ENCODE measurements around the gene HRNR. TPM values are rescaled to one million over a fixed set of nuclear protein-coding genes. Genes with fewer than 3 reads are reported as not detected.
"Not testable (repeated sequence)": the region's sequence is repeated elsewhere in the genome, so short reads cannot be mapped to it uniquely, and the experiment has no call there.

The HRNR gene
- total and polyA plus RNA-seq, 2 experiments from 2014 or later: not detected

GRCh38 chr1:152220166-152221163 lies 3.5 kb downstream of the HRNR start:
- 85% methylated on average over 30 of the region's 30 CpGs for WGBS (ENCODE audit: low lambda C conversion rate, missing lambda C conversion rate)
- no peak for DNase-seq (ENCODE audit: low spot score)
- Histone ChIP-seq H3K9me3 (ENCODE audit: low read depth) (no peaks in the 10 kb centered on the region), H2AFZ (no peak overlapping the region), H3K9me2 (replicated peaks; ENCODE audit: insufficient read depth) (no peaks in the 10 kb centered on the region), H3K36me3 (replicated peaks; ENCODE audit: insufficient read depth, low read depth) (no peaks in the 10 kb centered on the region), H4K20me1 (ENCODE audit: insufficient read depth, poor library complexity, severe bottlenecking) (no peaks in the 10 kb centered on the region), H3K4me2 (no peak overlapping the region), H3K79me2 (no peaks in the 10 kb centered on the region), H3K4me1 (ENCODE audit: insufficient read depth) (no peaks in the 10 kb centered on the region), H3K4me3 (no peak overlapping the region), H3K27ac (no peak overlapping the region), H3K27me3 (no peaks in the 10 kb centered on the region)
- TF ChIP-seq EZH2phosphoT487 (IDR thresholded peaks at IDR 0.05; ENCODE audit: low read depth, severe bottlenecking, unreplicated experiment) (no peak), CTCF (IDR thresholded peaks at IDR 0.05; ENCODE audit: poor library complexity) (no peak), EZH2 (IDR thresholded peaks at IDR 0.05; ENCODE audit: borderline replicate concordance) (no peak)

GRCh38 chr1:152219438-152219837 lies 4.6 kb downstream of the HRNR start:
- not testable (repeated sequence) for H3K27me3 ChIP-seq; H4K20me1 ChIP-seq (ENCODE audit: insufficient read depth, poor library complexity, severe bottlenecking); H2AFZ ChIP-seq; H3K9me2 ChIP-seq (replicated peaks; ENCODE audit: insufficient read depth); H3K4me2 ChIP-seq; H3K27ac ChIP-seq; H3K36me3 ChIP-seq (replicated peaks; ENCODE audit: insufficient read depth, low read depth); H3K9me3 ChIP-seq (ENCODE audit: low read depth); H3K4me1 ChIP-seq (ENCODE audit: insufficient read depth); H3K79me2 ChIP-seq; DNase-seq (ENCODE audit: low spot score); H3K4me3 ChIP-seq
- 85% methylated on average over 13 of the region's 14 CpGs for WGBS (ENCODE audit: low lambda C conversion rate, missing lambda C conversion rate)

GRCh38 chr1:152218762-152219436 lies 5.1 kb downstream of the HRNR start:
- no peaks in the 10 kb centered on the region for H3K9me2 ChIP-seq (replicated peaks; ENCODE audit: insufficient read depth)
- no peaks in the 10 kb centered on the region for H4K20me1 ChIP-seq (ENCODE audit: insufficient read depth, poor library complexity, severe bottlenecking)
- TF ChIP-seq EZH2 (IDR thresholded peaks at IDR 0.05; ENCODE audit: borderline replicate concordance) (no peak), EZH2phosphoT487 (IDR thresholded peaks at IDR 0.05; ENCODE audit: low read depth, severe bottlenecking, unreplicated experiment) (no peak), CTCF (IDR thresholded peaks at IDR 0.05; ENCODE audit: poor library complexity) (no peak)
- H2AFZ ChIP-seq: no peak overlapping the region
- H3K27ac ChIP-seq: no peak overlapping the region
- H3K4me2 ChIP-seq: no peak overlapping the region
- H3K27me3 ChIP-seq: no peaks in the 10 kb centered on the region
- H3K36me3 ChIP-seq (replicated peaks; ENCODE audit: insufficient read depth, low read depth): no peaks in the 10 kb centered on the region
- H3K9me3 ChIP-seq (ENCODE audit: low read depth): no peaks in the 10 kb centered on the region
- H3K4me1 ChIP-seq (ENCODE audit: insufficient read depth): no peaks in the 10 kb centered on the region
- H3K79me2 ChIP-seq: no peaks in the 10 kb centered on the region
- WGBS (ENCODE audit: low lambda C conversion rate, missing lambda C conversion rate): 85% methylated on average over 24 of the region's 24 CpGs
- no peak for DNase-seq (ENCODE audit: low spot score)
- H3K4me3 ChIP-seq: no peak overlapping the region

GRCh38 chr1:152215604-152216003 lies 8.4 kb downstream of the HRNR start:
- H3K27me3 ChIP-seq; H3K27ac ChIP-seq; H3K9me3 ChIP-seq (ENCODE audit: low read depth); H2AFZ ChIP-seq; H4K20me1 ChIP-seq (ENCODE audit: insufficient read depth, poor library complexity, severe bottlenecking); DNase-seq (ENCODE audit: low spot score); H3K4me2 ChIP-seq; H3K9me2 ChIP-seq (replicated peaks; ENCODE audit: insufficient read depth); H3K4me1 ChIP-seq (ENCODE audit: insufficient read depth); H3K79me2 ChIP-seq; H3K4me3 ChIP-seq; H3K36me3 ChIP-seq (replicated peaks; ENCODE audit: insufficient read depth, low read depth): not testable (repeated sequence)
- 84% methylated on average over 13 of the region's 13 CpGs for WGBS (ENCODE audit: low lambda C conversion rate, missing lambda C conversion rate)

GRCh38 chr1:152214911-152215310 lies 9.1 kb downstream of the HRNR start:
- not testable (repeated sequence) for H4K20me1 ChIP-seq (ENCODE audit: insufficient read depth, poor library complexity, severe bottlenecking); H3K79me2 ChIP-seq; H3K27ac ChIP-seq; H2AFZ ChIP-seq; H3K4me1 ChIP-seq (ENCODE audit: insufficient read depth); H3K27me3 ChIP-seq; H3K4me3 ChIP-seq; DNase-seq (ENCODE audit: low spot score); H3K36me3 ChIP-seq (replicated peaks; ENCODE audit: insufficient read depth, low read depth); H3K9me3 ChIP-seq (ENCODE audit: low read depth); H3K9me2 ChIP-seq (replicated peaks; ENCODE audit: insufficient read depth); H3K4me2 ChIP-seq
- WGBS (ENCODE audit: low lambda C conversion rate, missing lambda C conversion rate): 91% methylated on average over 10 of the region's 21 CpGs

Data from hepatocyte (in vitro differentiated cells).